GM19328 (cell line): Measurements from ENCODE around the gene PABPC1L.

ENCODE experiments used
- ATAC-seq: cut with Tn5 transposase; IDR thresholded peaks from one replicate; pipeline ENCODE4 v1.9.1; 2021; ENCODE audit warnings: mild to moderate bottlenecking, moderate library complexity; ENCODE audit not compliant: unreplicated experiment

PABPC1L gene

GRCh38 chr20:44900231-44900854, 9.5 kb upstream of the PABPC1L start:
- ATAC-seq: no peak

GRCh38 chr20:44901974-44902373, 7.9 kb upstream of the PABPC1L start:
- no peak for ATAC-seq

- ATAC-seq: no peak
Observed at GRCh38 chr20:44904377-44904776, 5.5 kb upstream of the PABPC1L start.

GRCh38 chr20:44908987-44909871, 631 bp upstream of the PABPC1L start:
- no peak for ATAC-seq

- no peak for ATAC-seq
Observed at GRCh38 chr20:44910690-44911262, 916 bp downstream of the PABPC1L start.

DNA sequence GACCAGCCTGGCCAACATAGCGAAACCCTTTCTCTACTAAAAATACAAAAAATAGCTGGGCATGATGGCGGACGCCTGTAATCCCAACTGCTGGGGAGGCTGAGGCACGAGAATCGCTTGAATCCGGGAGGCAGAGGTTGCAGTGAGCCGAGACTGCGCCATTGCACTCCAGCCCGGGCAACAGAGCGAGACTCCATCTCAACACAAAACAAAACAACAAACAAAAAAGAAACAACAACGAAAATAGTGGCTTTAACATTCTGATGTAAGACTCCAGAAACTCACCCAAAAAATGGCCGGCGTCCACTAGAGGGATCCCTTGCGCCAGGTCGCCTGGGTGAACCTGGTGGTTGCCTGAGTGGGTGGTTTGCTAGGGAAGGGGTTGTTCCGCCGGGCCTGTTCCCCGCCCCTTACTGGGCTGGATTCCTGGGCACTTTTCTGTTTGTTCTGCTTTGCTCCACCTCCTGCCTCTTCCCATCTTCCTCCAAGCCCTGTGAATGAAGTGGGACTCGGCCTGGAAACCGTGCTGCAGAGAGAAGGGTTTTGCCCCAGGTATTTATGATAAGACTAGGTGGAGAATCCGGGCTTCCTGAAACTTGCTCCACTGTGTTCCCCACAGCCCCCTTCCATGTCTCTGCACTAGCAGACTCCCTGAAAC, 1.5 kb downstream of the PABPC1L start:
- ATAC-seq: no peak

DNA sequence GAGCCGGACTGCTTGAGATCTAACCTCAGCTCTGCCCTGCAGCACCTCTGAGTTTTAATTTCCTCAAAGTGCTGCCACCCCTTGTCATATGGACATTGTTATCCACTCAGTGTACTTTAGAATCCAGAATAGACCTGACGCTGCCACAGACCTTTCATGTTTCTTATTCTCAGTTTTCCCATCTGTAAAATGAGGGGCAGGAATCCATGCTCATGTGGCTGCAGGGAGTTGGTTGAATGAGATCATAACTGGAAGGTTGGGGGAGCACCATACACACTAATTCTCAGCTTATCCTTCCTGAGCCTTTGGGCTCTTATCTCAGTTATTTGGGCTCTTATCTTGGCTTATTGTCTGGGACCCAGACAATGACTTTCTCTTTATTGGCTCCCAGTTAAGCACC, 2.3 kb downstream of the PABPC1L start:
- ATAC-seq: no peak

GRCh38 chr20:44914924-44915323, 5.1 kb downstream of the PABPC1L start:
- no peak for ATAC-seq

GRCh38 chr20:44916586-44916985, 6.7 kb downstream of the PABPC1L start:
- no peak for ATAC-seq

DNA sequence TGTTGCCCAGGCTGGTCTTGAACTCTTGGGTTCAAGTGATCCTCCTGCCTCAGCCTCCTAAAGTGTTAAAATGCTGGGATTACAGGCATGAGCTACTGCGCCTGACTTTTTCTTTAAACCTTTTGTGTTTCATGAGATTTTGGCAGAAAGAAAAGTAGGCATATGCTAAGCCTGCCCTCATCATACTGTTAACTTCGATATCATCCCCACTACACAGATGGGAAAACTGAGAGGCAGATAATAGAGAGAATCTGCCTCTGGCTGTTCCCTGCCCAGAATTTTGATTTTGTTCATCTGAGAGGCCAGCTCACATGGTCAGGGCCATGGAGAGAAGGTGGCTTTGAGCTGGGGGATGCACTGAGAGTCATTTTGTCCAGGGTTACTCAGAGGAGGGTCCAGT, 7.5 kb downstream of the PABPC1L start:
- no peak for ATAC-seq

GRCh38 chr20:44918342-44918741, 8.5 kb downstream of the PABPC1L start:
- no peak for ATAC-seq

GRCh38 chr20:44918761-44919160, 8.9 kb downstream of the PABPC1L start:
- no peak for ATAC-seq

DNA sequence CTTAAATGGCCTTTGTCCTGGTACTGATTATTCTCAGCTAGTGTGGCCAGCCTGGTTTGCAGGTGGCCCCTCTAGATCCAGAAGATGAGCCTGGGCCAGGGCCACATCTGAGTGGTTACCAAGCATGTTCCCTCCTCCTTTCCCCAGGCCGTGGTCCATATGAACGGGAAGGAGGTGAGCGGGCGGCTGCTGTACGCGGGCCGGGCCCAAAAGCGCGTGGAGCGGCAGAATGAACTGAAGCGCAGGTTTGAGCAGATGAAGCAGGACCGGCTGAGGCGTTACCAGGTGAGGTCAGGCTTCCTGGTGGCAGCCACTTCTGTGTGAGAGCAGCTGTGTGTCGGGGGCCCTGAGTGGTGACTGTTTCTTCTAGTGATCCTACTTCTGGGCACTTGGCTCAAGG, 11.6 kb downstream of the PABPC1L start:
- ATAC-seq: no peak

GRCh38 chr20:44924541-44924940, 14.7 kb downstream of the PABPC1L start:
- no peak for ATAC-seq

DNA sequence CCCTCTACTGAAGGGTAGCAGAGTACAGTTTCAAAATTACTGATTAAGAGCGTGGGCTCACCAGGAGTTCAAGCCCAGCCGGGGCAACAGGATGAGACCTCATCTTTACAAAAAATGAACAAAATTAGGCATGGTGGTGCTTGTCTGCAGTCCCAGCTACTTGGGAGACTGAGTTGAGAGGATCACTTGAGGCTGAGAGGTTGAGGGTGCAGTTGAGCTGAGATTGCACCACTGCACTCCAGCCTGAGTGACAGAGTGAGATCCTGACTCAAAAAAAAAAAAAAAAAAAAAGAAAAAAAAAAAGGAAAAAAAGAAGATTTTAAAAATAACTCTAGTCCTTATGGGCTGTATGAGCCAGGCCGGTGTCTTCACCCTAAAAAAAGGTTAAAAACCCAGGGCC, 18.7 kb downstream of the PABPC1L start:
- no peak for ATAC-seq

- no peak for ATAC-seq
Observed at GRCh38 chr20:44930517-44931168, 20.8 kb downstream of the PABPC1L start.

GRCh38 chr20:44931911-44932310, 22.1 kb downstream of the PABPC1L start:
- no peak for ATAC-seq

DNA sequence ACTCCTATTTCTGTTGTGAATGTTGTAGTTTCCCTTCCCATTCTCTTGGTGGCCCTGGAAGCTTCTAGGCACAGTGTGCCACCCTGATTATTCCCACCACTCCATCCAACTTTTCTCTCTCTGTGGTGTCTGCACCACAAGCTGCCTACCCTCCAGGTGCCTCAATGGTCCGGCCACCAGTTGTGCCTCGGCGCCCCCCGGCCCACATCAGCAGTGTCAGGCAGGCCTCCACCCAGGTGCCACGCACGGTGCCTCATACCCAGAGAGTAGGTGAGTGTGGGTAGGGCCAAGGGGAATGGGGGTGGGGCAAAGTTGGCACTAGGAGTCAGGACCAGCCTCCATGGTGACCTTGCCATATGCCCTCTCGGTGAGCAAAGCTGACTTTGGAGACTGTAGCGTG, 23.1 kb downstream of the PABPC1L start:
- ATAC-seq: no peak

DNA sequence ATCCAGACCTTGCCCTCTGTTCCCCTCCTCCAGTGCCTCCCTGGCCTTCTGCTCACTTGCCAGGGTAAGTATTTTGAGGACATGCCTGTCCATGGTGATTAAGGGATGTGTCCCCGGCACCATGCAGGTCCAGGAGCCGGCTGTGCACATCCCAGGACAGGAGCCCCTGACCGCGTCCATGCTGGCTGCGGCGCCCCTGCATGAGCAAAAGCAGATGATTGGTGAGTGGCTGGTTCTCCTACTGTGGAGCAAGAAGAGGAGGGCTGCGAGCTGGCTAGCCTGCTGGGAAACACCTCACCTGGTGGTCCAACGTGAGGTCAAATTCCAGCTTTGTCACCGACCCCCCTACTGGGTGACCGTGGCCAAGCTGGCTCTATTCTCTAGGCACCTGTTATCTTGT, 26.6 kb downstream of the PABPC1L start:
- no peak for ATAC-seq

DNA sequence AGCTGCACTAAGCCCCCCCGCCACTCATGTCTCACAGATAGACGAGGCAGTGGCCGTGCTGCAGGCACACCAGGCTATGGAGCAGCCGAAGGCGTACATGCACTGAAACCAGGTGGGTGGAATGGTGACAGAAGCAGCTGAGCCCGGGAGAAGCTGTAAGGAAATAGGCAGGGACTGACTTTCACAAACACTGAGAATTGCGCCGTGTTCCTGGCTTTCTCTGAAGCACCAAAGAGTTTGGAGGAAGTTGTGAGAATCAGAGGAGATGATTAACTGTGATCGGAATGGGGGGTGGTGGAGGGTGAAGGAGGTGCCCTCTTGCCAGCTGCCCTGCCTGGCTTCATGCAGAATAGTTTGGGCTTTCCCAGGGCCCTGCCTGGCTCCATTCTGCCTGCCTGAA, 28.8 kb downstream of the PABPC1L start:
- ATAC-seq: no peak

GRCh38 chr20:44941120-44941691, 31.3 kb downstream of the PABPC1L start:
- ATAC-seq: no peak
